ENCODE data around the gene TMEM132A. TPM values are rescaled to one million over a fixed set of nuclear protein-coding genes. Genes with fewer than 3 reads are reported as not detected.

TMEM132A gene
- total RNA-seq, 1 experiment from 2014 or later, result 54.4 TPM

DNA sequence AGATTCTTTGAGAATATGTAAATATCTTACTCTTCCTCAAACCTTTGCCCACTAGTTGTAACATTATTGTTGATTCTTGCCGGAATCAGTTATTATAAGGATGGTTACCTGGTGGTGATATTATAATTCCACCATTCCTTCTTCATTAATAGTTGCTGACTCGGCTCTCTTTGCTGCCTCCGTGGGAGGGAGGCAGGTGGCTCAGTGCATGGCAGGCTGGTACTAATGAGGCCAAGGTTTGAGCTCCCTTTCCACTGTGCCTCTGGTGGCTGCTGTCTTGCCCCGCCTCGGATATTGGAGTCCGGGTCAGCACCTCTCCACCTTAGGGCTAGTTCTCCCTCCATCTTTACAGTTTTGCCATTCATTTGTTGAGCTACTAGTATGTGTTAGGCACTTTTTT is 59.9 kb downstream of the TMEM132A start:
- H3K27ac ChIP-seq, result no peak overlapping the region
- no peaks in the 10 kb centered on the region for H3K36me3 ChIP-seq (ENCODE audit: low read depth)
- intact Hi-C loops (cut with micrococcal nuclease; ENCODE audit: unreplicated experiment), result no loop called here
- H3K27me3 ChIP-seq (ENCODE audit: insufficient read depth, low read depth), result 0 out of 2 replicates have a peak, but pooled peaks cover 5% of the 10 kb centered on the region
- H3K9me3 ChIP-seq (ENCODE audit: insufficient read depth, low read depth), result no peaks in the 10 kb centered on the region
- TF ChIP-seq EZH2 (IDR thresholded peaks at IDR 0.05; ENCODE audit: low read depth), result no peak
- TF ChIP-seq, protein P1, sequence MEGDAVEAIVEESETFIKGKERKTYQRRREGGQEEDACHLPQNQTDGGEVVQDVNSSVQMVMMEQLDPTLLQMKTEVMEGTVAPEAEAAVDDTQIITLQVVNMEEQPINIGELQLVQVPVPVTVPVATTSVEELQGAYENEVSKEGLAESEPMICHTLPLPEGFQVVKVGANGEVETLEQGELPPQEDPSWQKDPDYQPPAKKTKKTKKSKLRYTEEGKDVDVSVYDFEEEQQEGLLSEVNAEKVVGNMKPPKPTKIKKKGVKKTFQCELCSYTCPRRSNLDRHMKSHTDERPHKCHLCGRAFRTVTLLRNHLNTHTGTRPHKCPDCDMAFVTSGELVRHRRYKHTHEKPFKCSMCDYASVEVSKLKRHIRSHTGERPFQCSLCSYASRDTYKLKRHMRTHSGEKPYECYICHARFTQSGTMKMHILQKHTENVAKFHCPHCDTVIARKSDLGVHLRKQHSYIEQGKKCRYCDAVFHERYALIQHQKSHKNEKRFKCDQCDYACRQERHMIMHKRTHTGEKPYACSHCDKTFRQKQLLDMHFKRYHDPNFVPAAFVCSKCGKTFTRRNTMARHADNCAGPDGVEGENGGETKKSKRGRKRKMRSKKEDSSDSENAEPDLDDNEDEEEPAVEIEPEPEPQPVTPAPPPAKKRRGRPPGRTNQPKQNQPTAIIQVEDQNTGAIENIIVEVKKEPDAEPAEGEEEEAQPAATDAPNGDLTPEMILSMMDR (conservative IDR thresholded peaks at IDR 0.05), result no peak
- peaks cover 17% of the 10 kb centered on the region for H3K4me1 ChIP-seq (replicated peaks; ENCODE audit: insufficient read depth)
- no peak for DNase-seq
- CTCF ChIA-PET, result no interaction called here
- no peak overlapping the region for H3K4me2 ChIP-seq
- H3K4me3 ChIP-seq, result no peak overlapping the region
- H3K9me2 ChIP-seq (ENCODE audit: insufficient read depth), result no peaks in the 10 kb centered on the region
- H3F3A ChIP-seq (ENCODE audit: insufficient read depth, low read depth), result peaks cover 18% of the 10 kb centered on the region; the same call in 1 of the 2 replicates
- POLR2A ChIA-PET (ENCODE audit: unreplicated experiment), result no interaction called here
- H3K79me2 ChIP-seq (ENCODE audit: low read depth), result no peaks in the 10 kb centered on the region
- no peak overlapping the region for H2AFZ ChIP-seq
- BruUV-seq (replicated peaks), result no TSS peak
- H4K20me1 ChIP-seq (ENCODE audit: insufficient read depth), result no peaks in the 10 kb centered on the region

DNA sequence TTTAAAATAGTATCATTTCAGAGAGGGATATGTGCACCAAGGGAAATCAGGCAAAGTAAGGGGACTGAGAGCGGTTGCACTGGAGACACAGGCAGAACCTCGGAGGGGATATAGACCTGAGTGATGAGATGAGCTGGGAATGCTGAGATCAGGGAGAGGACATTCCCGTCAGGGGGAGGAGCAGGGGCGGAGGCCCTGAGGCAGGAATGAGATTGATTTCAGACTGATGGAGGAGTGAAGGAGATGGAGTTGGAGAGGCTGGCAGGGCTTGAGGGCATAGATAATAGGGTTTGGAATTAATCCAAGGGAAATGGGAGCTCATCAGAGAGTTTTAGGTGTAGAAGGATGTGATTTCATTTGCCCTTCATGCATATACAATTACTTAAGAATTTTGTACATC is 60.4 kb downstream of the TMEM132A start:
- DNase-seq, result no peak
- H3K36me3 ChIP-seq (ENCODE audit: low read depth), result no peaks in the 10 kb centered on the region
- no peak overlapping the region for H3K4me3 ChIP-seq
- 0 out of 2 replicates have a peak, but pooled peaks cover 5% of the 10 kb centered on the region for H3K27me3 ChIP-seq (ENCODE audit: insufficient read depth, low read depth)
- no peak overlapping the region for H3K27ac ChIP-seq
- intact Hi-C loops (cut with micrococcal nuclease; ENCODE audit: unreplicated experiment), result loop anchor here (5.0 kb wide), 1 partner anchor 138 kb away; no protein-coding TSS in a partner anchor
- no peak for TF ChIP-seq EZH2 (IDR thresholded peaks at IDR 0.05; ENCODE audit: low read depth)
- TF ChIP-seq, protein P1 (conservative IDR thresholded peaks at IDR 0.05), result no peak
- no TSS peak for BruUV-seq (replicated peaks)
- no peaks in the 10 kb centered on the region for H3K9me2 ChIP-seq (ENCODE audit: insufficient read depth)
- no peak overlapping the region for H2AFZ ChIP-seq
- no peak overlapping the region for H3K4me2 ChIP-seq
- ChIA-PET POLR2A (ENCODE audit: unreplicated experiment) (no interaction called here), CTCF (no interaction called here)
- no peaks in the 10 kb centered on the region for H4K20me1 ChIP-seq (ENCODE audit: insufficient read depth)
- peaks cover 18% of the 10 kb centered on the region; the same call in 1 of the 2 replicates for H3F3A ChIP-seq (ENCODE audit: insufficient read depth, low read depth)
- no peaks in the 10 kb centered on the region for H3K9me3 ChIP-seq (ENCODE audit: insufficient read depth, low read depth)
- no peaks in the 10 kb centered on the region for H3K79me2 ChIP-seq (ENCODE audit: low read depth)
- peaks cover 17% of the 10 kb centered on the region for H3K4me1 ChIP-seq (replicated peaks; ENCODE audit: insufficient read depth)

DNA sequence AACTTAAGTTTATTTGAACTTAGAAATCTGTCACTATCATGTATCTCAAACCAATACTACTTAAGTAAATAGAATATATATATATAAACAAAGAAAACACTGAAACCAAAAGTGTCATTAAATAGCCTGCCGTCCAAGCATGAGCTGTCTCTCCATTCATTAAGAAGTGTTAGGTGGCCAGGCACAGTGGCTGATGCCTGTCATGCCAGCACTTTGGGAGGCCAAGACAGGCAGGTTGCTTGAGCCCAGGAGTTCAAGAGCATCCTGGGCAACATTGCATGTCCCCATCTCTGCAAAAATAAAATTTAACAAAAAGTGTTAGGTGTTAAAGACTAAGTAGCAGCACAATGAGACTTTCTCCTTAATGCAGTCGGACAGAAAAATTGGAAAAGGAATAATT is 61.2 kb downstream of the TMEM132A start:
- Histone ChIP-seq H3K27ac (peak overlapping the region; percentile 39), H3K27me3 (ENCODE audit: insufficient read depth, low read depth) (0 out of 2 replicates have a peak, but pooled peaks cover 5% of the 10 kb centered on the region), H3K36me3 (ENCODE audit: low read depth) (no peaks in the 10 kb centered on the region), H3K4me2 (peak overlapping the region; percentile 49), H3F3A (ENCODE audit: insufficient read depth, low read depth) (peaks cover 18% of the 10 kb centered on the region; the same call in 1 of the 2 replicates), H4K20me1 (ENCODE audit: insufficient read depth) (no peaks in the 10 kb centered on the region), H3K4me3 (no peak overlapping the region), H2AFZ (no peak overlapping the region), H3K9me2 (ENCODE audit: insufficient read depth) (no peaks in the 10 kb centered on the region), H3K9me3 (ENCODE audit: insufficient read depth, low read depth) (no peaks in the 10 kb centered on the region), H3K79me2 (ENCODE audit: low read depth) (no peaks in the 10 kb centered on the region), H3K4me1 (replicated peaks; ENCODE audit: insufficient read depth) (peaks cover 17% of the 10 kb centered on the region)
- TF ChIP-seq EZH2 (IDR thresholded peaks at IDR 0.05; ENCODE audit: low read depth), result no peak
- TF ChIP-seq, protein P1 (conservative IDR thresholded peaks at IDR 0.05), result no peak
- no peak for DNase-seq
- intact Hi-C loops (cut with micrococcal nuclease; ENCODE audit: unreplicated experiment), result loop anchor here (5.0 kb wide), 1 partner anchor 137 kb away; no protein-coding TSS in a partner anchor
- POLR2A ChIA-PET (ENCODE audit: unreplicated experiment), result no interaction called here
- no TSS peak for BruUV-seq (replicated peaks)
- CTCF ChIA-PET, result no interaction called here

All from PC-9 (cell line).